MCF 10A (cell line): ENCODE results near the gene CENPW. TPM values are rescaled to one million over a fixed set of nuclear protein-coding genes. Genes with fewer than 3 reads are reported as not detected.

Experiments used
- BruUV-seq: library from RNA; stranded (reverse); fragments of 400-500 nt; replicated peaks from 2 replicates; lab custom pipeline; 2021; lab: Mats Ljungman, UMichigan
- CTCF ChIA-PET: fragments of 300-600 bp; sonication (Branson Sonifier 250); formaldehyde crosslinking; extraction: SDS; loops from one replicate; lab custom pipeline; 2021; ENCODE audit warnings: antibody characterized with exemption, inconsistent platforms; lab: Yijun Ruan, JAX
- POLR2A ChIA-PET: fragments of 300-600, 350-650 bp; sonication (Branson Sonifier 250); formaldehyde crosslinking; extraction: SDS; loops from one replicate; lab custom pipeline; 2020; ENCODE audit warnings: antibody characterized with exemption, inconsistent platforms; lab: Yijun Ruan, JAX
- DNase-seq: peaks from one replicate; pipeline ENCODE4 v3.0.0-alpha.2; 2018; ENCODE audit not compliant: unreplicated experiment
- H3K27ac Mint-ChIP-seq: one replicate; pipeline ENCODE4 v1.8.0; 2022; ENCODE audit warnings: mild to moderate bottlenecking, low read depth, mixed read lengths; ENCODE audit not compliant: unreplicated experiment
- H3K27me3 Mint-ChIP-seq: one replicate; pipeline ENCODE4 v1.8.0; 2022; ENCODE audit warnings: mixed read lengths; ENCODE audit not compliant: insufficient read depth, unreplicated experiment
- H3K36me3 Mint-ChIP-seq: one replicate; pipeline ENCODE4 v1.8.0; 2022; ENCODE audit warnings: mild to moderate bottlenecking, moderate library complexity, mixed read lengths; ENCODE audit not compliant: insufficient read depth, unreplicated experiment
- H3K4me1 Mint-ChIP-seq: one replicate; pipeline ENCODE4 v1.8.0; 2022; ENCODE audit warnings: mixed read lengths; ENCODE audit not compliant: insufficient read depth, unreplicated experiment
- H3K4me3 Mint-ChIP-seq: one replicate; pipeline ENCODE4 v1.8.0; 2022; ENCODE audit warnings: mild to moderate bottlenecking, moderate library complexity, mixed read lengths; ENCODE audit not compliant: unreplicated experiment
- H3K9me3 Mint-ChIP-seq: one replicate; pipeline ENCODE4 v1.8.0; 2022; ENCODE audit warnings: mixed read lengths; ENCODE audit not compliant: unreplicated experiment
- CTCF ChIP-seq: fragments of 200-600 bp; IDR thresholded peaks from one replicate; pipeline ENCODE4 v1.8.0; 2022; ENCODE audit warnings: antibody characterized with exemption, mild to moderate bottlenecking; ENCODE audit not compliant: unreplicated experiment
- intact Hi-C: fragments of 100-400 bp; cut with micrococcal nuclease; formaldehyde crosslinking; loops from 2 replicates; pipeline ENCODE4 v1.14.1; 2022
- total RNA-seq: library from RNA; stranded (reverse); gene quantifications from 2 replicates; pipeline ENCODE4 v1.2.3, GENCODE V29; 2022

CENPW gene
- total RNA-seq, 1 experiment from 2014 or later, result 31.1 TPM

GRCh38 chr6:126300735-126301134 is 39.2 kb upstream of the CENPW start:
- CTCF ChIA-PET, result interaction anchor here (1.0 kb wide), 1 partner anchor 11 kb away, joined by 3 read pairs; no protein-coding TSS in a partner anchor
- no peak for DNase-seq

GRCh38 chr6:126302191-126302590 is 37.7 kb upstream of the CENPW start:
- Mint-ChIP-seq H3K4me1 (no peaks in the 10 kb centered on the region), H3K36me3 (peaks cover 6% of the 10 kb centered on the region), H3K4me3 (no peak overlapping the region), H3K27me3 (no peaks in the 10 kb centered on the region), H3K27ac (no peak overlapping the region), H3K9me3 (no peaks in the 10 kb centered on the region)
- CTCF ChIA-PET, result no interaction called here
- no TSS peak for BruUV-seq
- intact Hi-C loops, result no loop called here
- no peak for TF ChIP-seq CTCF
- POLR2A ChIA-PET, result interaction anchor here (1.2 kb wide), 1 partner anchor 35 kb away, joined by 3 read pairs; no protein-coding TSS in a partner anchor
- DNase-seq, result no peak

More at GRCh38 chr6:126300735-126301134, 39.2 kb upstream of the CENPW start:
- BruUV-seq, result no TSS peak
- intact Hi-C loops, result no loop called here
- no peaks in the 10 kb centered on the region for H3K27me3 Mint-ChIP-seq
- H3K27ac Mint-ChIP-seq, result no peak overlapping the region
- H3K4me1 Mint-ChIP-seq, result no peaks in the 10 kb centered on the region
- no peak overlapping the region for H3K4me3 Mint-ChIP-seq
- peaks cover 6% of the 10 kb centered on the region for H3K36me3 Mint-ChIP-seq
- no peaks in the 10 kb centered on the region for H3K9me3 Mint-ChIP-seq
- POLR2A ChIA-PET, result no interaction called here
- TF ChIP-seq CTCF, result no peak

- peak; percentile 88 for DNase-seq
- Mint-ChIP-seq H3K4me3 (no peak overlapping the region), H3K27ac (no peak overlapping the region), H3K27me3 (no peaks in the 10 kb centered on the region), H3K36me3 (no peaks in the 10 kb centered on the region), H3K9me3 (no peaks in the 10 kb centered on the region), H3K4me1 (peaks cover 5% of the 10 kb centered on the region)
- POLR2A ChIA-PET, result interaction anchor here (0.5 kb wide), 1 partner anchor 22 kb away, joined by 4 read pairs; no protein-coding TSS in a partner anchor
- TF ChIP-seq CTCF, result no peak
- no TSS peak for BruUV-seq
- CTCF ChIA-PET, result no interaction called here
- intact Hi-C loops, result no loop called here
Measured at GRCh38 chr6:126307849-126308248, 32.1 kb upstream of the CENPW start.

GRCh38 chr6:126308362-126308761 is 31.6 kb upstream of the CENPW start:
- ChIA-PET POLR2A (no interaction called here), CTCF (no interaction called here)
- Mint-ChIP-seq H3K36me3 (no peaks in the 10 kb centered on the region), H3K27ac (no peak overlapping the region), H3K4me1 (peaks cover 5% of the 10 kb centered on the region), H3K27me3 (no peaks in the 10 kb centered on the region), H3K4me3 (no peak overlapping the region), H3K9me3 (no peaks in the 10 kb centered on the region)
- no TSS peak for BruUV-seq
- TF ChIP-seq CTCF, result no peak
- no peak for DNase-seq
- intact Hi-C loops, result no loop called here
